Measurements from ENCODE around the gene UBC. TPM values are rescaled to one million over a fixed set of nuclear protein-coding genes. Genes with fewer than 3 reads are reported as not detected.

Gene UBC
- total and polyA plus RNA-seq, 9 of the 15 experiments (the other 6 are each of a cell fraction or from before 2014, with no cell fraction given) = 533 to 1,153 (median 813) TPM

DNA sequence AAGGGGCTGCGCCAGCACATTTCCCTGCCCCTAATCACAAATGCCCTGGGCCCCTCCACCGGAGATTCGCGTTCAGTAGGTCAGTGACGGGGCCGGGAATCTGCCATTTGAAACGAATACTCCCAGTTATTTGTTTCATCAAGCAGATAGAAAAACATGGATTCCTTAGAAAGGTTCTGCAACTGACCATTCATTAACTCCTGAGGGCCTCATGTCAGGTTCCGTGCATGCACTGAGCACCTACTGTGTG, 25.6 kb upstream of the UBC start (continued):
- TF ChIP-seq, protein P1, sequence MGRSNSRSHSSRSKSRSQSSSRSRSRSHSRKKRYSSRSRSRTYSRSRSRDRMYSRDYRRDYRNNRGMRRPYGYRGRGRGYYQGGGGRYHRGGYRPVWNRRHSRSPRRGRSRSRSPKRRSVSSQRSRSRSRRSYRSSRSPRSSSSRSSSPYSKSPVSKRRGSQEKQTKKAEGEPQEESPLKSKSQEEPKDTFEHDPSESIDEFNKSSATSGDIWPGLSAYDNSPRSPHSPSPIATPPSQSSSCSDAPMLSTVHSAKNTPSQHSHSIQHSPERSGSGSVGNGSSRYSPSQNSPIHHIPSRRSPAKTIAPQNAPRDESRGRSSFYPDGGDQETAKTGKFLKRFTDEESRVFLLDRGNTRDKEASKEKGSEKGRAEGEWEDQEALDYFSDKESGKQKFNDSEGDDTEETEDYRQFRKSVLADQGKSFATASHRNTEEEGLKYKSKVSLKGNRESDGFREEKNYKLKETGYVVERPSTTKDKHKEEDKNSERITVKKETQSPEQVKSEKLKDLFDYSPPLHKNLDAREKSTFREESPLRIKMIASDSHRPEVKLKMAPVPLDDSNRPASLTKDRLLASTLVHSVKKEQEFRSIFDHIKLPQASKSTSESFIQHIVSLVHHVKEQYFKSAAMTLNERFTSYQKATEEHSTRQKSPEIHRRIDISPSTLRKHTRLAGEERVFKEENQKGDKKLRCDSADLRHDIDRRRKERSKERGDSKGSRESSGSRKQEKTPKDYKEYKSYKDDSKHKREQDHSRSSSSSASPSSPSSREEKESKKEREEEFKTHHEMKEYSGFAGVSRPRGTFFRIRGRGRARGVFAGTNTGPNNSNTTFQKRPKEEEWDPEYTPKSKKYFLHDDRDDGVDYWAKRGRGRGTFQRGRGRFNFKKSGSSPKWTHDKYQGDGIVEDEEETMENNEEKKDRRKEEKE (IDR thresholded peaks at IDR 0.05; ENCODE audit: borderline replicate concordance in 1 of 2, control insufficient read depth in 1 of 2, low read depth in 2 of 2, low read length in 1 of 2) = no peak
- no peak for TF ChIP-seq ZNF589 (CRISPR knock-in tag; IDR thresholded peaks at IDR 0.05; ENCODE audit: low read depth)
- 0 out of 2 replicates have a peak, but pooled peaks have one; percentile 27 for TF ChIP-seq ZNF3 (CRISPR knock-in tag; IDR thresholded peaks at IDR 0.05)
- TF ChIP-seq NR3C1 (CRISPR knock-in tag; IDR thresholded peaks at IDR 0.05) = no peak
- TF ChIP-seq CXXC5 (CRISPR knock-in tag; IDR thresholded peaks at IDR 0.05) = no peak
- 0 out of 2 replicates have a peak, but pooled peaks have one; percentile 30 for TF ChIP-seq PHB (CRISPR knock-in tag; IDR thresholded peaks at IDR 0.05)
- TF ChIP-seq, protein P2, sequence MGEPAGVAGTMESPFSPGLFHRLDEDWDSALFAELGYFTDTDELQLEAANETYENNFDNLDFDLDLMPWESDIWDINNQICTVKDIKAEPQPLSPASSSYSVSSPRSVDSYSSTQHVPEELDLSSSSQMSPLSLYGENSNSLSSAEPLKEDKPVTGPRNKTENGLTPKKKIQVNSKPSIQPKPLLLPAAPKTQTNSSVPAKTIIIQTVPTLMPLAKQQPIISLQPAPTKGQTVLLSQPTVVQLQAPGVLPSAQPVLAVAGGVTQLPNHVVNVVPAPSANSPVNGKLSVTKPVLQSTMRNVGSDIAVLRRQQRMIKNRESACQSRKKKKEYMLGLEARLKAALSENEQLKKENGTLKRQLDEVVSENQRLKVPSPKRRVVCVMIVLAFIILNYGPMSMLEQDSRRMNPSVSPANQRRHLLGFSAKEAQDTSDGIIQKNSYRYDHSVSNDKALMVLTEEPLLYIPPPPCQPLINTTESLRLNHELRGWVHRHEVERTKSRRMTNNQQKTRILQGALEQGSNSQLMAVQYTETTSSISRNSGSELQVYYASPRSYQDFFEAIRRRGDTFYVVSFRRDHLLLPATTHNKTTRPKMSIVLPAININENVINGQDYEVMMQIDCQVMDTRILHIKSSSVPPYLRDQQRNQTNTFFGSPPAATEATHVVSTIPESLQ (CRISPR knock-in tag; IDR thresholded peaks at IDR 0.05) = no peak
- no peak for TF ChIP-seq ZNF140 (CRISPR knock-in tag; IDR thresholded peaks at IDR 0.05)
- no peak for TF ChIP-seq ZNF174 (CRISPR knock-in tag; IDR thresholded peaks at IDR 0.05)
- peak in 1 of 2 experiments; percentile 20; a peak in 1 of 4 replicates for TF ChIP-seq NRF1 (conservative IDR thresholded peaks at IDR 0.05 in 1 of 2, IDR thresholded peaks at IDR 0.05 in 1 of 2)
- TF ChIP-seq, protein P3, sequence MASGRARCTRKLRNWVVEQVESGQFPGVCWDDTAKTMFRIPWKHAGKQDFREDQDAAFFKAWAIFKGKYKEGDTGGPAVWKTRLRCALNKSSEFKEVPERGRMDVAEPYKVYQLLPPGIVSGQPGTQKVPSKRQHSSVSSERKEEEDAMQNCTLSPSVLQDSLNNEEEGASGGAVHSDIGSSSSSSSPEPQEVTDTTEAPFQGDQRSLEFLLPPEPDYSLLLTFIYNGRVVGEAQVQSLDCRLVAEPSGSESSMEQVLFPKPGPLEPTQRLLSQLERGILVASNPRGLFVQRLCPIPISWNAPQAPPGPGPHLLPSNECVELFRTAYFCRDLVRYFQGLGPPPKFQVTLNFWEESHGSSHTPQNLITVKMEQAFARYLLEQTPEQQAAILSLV (tag; IDR thresholded peaks at IDR 0.05) = no peak
- TF ChIP-seq PHF8 (IDR thresholded peaks at IDR 0.05; ENCODE audit: borderline replicate concordance, low read length) = no peak
- TF ChIP-seq ZNF41 (CRISPR knock-in tag; conservative IDR thresholded peaks at IDR 0.05) = peak; percentile 69
- TF ChIP-seq CBX2 (IDR thresholded peaks at IDR 0.05; ENCODE audit: insufficient read depth, low read length, poor library complexity, severe bottlenecking) = no peak
- no peak for TF ChIP-seq ASH1L (IDR thresholded peaks at IDR 0.05; ENCODE audit: borderline replicate concordance, low read depth, partially characterized antibody)
- TF ChIP-seq TGIF2 (CRISPR knock-in tag; IDR thresholded peaks at IDR 0.05) = no peak; the same call in 1 of the 2 replicates
- TF ChIP-seq HOXB6 (CRISPR knock-in tag; IDR thresholded peaks at IDR 0.05; ENCODE audit: borderline replicate concordance) = no peak
- TF ChIP-seq ZKSCAN8 (CRISPR knock-in tag; IDR thresholded peaks at IDR 0.05) = peak; percentile 98
- TF ChIP-seq, protein P4, sequence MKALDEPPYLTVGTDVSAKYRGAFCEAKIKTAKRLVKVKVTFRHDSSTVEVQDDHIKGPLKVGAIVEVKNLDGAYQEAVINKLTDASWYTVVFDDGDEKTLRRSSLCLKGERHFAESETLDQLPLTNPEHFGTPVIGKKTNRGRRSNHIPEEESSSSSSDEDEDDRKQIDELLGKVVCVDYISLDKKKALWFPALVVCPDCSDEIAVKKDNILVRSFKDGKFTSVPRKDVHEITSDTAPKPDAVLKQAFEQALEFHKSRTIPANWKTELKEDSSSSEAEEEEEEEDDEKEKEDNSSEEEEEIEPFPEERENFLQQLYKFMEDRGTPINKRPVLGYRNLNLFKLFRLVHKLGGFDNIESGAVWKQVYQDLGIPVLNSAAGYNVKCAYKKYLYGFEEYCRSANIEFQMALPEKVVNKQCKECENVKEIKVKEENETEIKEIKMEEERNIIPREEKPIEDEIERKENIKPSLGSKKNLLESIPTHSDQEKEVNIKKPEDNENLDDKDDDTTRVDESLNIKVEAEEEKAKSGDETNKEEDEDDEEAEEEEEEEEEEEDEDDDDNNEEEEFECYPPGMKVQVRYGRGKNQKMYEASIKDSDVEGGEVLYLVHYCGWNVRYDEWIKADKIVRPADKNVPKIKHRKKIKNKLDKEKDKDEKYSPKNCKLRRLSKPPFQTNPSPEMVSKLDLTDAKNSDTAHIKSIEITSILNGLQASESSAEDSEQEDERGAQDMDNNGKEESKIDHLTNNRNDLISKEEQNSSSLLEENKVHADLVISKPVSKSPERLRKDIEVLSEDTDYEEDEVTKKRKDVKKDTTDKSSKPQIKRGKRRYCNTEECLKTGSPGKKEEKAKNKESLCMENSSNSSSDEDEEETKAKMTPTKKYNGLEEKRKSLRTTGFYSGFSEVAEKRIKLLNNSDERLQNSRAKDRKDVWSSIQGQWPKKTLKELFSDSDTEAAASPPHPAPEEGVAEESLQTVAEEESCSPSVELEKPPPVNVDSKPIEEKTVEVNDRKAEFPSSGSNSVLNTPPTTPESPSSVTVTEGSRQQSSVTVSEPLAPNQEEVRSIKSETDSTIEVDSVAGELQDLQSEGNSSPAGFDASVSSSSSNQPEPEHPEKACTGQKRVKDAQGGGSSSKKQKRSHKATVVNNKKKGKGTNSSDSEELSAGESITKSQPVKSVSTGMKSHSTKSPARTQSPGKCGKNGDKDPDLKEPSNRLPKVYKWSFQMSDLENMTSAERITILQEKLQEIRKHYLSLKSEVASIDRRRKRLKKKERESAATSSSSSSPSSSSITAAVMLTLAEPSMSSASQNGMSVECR (CRISPR knock-in tag; IDR thresholded peaks at IDR 0.05) = no peak

Measured in K562 (cell line).